Activated CD8-positive, alpha-beta T cell treated with anti-CD3 and anti-CD28 coated beads for 36 hours (primary cell): ENCODE measurements around the gene LRRN2. TPM values are rescaled to one million over a fixed set of nuclear protein-coding genes. Genes with fewer than 3 reads are reported as not detected.

Experiments
- ATAC-seq: fragments of 200-7000 bp; cut with Tn5 transposase; one replicate; pipeline ENCODE4 v1.10.0; 2021; ENCODE audit warnings: mild to moderate bottlenecking, moderate library complexity
- CTCF ChIA-PET: fragments of 350-600 bp; sonication (Branson Sonifier 250); formaldehyde crosslinking; loops from one replicate; lab custom pipeline; 2021; ENCODE audit warnings: antibody characterized with exemption; lab: Charles Lee
- POLR2A ChIA-PET: fragments of 350-600 bp; sonication (Branson Sonifier 250); formaldehyde crosslinking; loops from one replicate; lab custom pipeline; 2021; ENCODE audit warnings: antibody characterized with exemption; lab: Charles Lee
- DNase-seq: peaks from one replicate; pipeline ENCODE4 v3.0.0-alpha.2; 2020
- H3K27ac Mint-ChIP-seq: one replicate; pipeline ENCODE4 v1.8.0; 2021; ENCODE audit warnings: mild to moderate bottlenecking, mixed read lengths
- H3K27me3 Mint-ChIP-seq: one replicate; pipeline ENCODE4 v1.8.0; 2021; ENCODE audit warnings: mixed read lengths
- H3K36me3 Mint-ChIP-seq: one replicate; pipeline ENCODE4 v1.8.0; 2021; ENCODE audit warnings: low read depth, mixed read lengths
- H3K4me1 Mint-ChIP-seq: one replicate; pipeline ENCODE4 v1.8.0; 2021; ENCODE audit warnings: low read depth, mixed read lengths
- H3K4me3 Mint-ChIP-seq: one replicate; pipeline ENCODE4 v1.8.0; 2021; ENCODE audit warnings: mild to moderate bottlenecking, moderate library complexity, mixed read lengths
- H3K9me3 Mint-ChIP-seq: one replicate; pipeline ENCODE4 v1.8.0; 2021; ENCODE audit warnings: mixed read lengths
- intact Hi-C: fragments of 100-400 bp; cut with micrococcal nuclease; formaldehyde crosslinking; loops from one replicate; pipeline ENCODE4 v1.10.0; 2022
- total RNA-seq, 2 experiments: library from RNA; stranded (reverse); gene quantifications; one replicate each; pipeline ENCODE4 v1.2.3, GENCODE V29; 2021
- TF ChIP-seq, protein P1 (sequence below): fragments of 200-600 bp; IDR thresholded peaks from one replicate; pipeline ENCODE4 v1.8.0; 2022; ENCODE audit warnings: antibody characterized with exemption, mild to moderate bottlenecking

Gene LRRN2
- total RNA-seq, 2 experiments from 2014 or later, result not detected

DNA sequence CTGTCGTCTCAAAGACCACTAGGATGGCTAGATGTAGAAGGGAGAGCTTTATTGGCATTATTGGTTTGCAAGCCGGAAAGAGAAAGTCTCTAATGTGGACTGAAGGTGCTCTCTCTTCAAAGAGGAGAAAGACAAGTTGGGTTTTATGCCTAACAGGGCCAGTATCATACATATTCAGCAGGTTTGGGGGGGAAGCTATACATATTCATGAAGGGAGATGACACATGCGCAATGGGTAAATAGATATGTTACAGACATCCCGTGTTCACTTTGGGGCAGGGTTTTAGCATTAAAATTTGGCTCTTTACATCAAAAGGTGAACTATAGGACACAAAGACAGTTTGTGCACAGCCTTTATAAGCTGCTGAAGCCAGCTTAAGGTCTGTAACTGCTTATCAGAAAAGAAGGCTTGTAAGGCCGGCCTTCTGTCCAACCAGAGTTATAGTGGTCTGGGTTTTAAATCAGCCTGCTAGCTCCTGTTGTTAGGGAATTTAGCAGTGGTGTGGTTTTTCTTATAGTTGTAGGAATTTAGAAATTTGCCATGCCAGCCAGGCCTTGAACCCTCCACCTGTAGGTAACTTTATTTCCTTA lies 46.5 kb upstream of the LRRN2 start:
- no peak for ATAC-seq
- Mint-ChIP-seq H3K27ac (no peak overlapping the region), H3K36me3 (no peaks in the 10 kb centered on the region), H3K4me3 (no peak overlapping the region), H3K9me3 (no peaks in the 10 kb centered on the region), H3K4me1 (no peaks in the 10 kb centered on the region), H3K27me3 (peaks cover 8% of the 10 kb centered on the region)
- no peak for DNase-seq
- POLR2A ChIA-PET, result no interaction called here
- TF ChIP-seq, protein P1, sequence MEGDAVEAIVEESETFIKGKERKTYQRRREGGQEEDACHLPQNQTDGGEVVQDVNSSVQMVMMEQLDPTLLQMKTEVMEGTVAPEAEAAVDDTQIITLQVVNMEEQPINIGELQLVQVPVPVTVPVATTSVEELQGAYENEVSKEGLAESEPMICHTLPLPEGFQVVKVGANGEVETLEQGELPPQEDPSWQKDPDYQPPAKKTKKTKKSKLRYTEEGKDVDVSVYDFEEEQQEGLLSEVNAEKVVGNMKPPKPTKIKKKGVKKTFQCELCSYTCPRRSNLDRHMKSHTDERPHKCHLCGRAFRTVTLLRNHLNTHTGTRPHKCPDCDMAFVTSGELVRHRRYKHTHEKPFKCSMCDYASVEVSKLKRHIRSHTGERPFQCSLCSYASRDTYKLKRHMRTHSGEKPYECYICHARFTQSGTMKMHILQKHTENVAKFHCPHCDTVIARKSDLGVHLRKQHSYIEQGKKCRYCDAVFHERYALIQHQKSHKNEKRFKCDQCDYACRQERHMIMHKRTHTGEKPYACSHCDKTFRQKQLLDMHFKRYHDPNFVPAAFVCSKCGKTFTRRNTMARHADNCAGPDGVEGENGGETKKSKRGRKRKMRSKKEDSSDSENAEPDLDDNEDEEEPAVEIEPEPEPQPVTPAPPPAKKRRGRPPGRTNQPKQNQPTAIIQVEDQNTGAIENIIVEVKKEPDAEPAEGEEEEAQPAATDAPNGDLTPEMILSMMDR, result no peak
- CTCF ChIA-PET, result interaction anchor here (1.2 to 4.5 kb wide), 3 partner anchors 14 to 75 kb away, joined by 3 to 33 read pairs (median 3); no protein-coding TSS in a partner anchor
- intact Hi-C loops, result no loop called here

DNA sequence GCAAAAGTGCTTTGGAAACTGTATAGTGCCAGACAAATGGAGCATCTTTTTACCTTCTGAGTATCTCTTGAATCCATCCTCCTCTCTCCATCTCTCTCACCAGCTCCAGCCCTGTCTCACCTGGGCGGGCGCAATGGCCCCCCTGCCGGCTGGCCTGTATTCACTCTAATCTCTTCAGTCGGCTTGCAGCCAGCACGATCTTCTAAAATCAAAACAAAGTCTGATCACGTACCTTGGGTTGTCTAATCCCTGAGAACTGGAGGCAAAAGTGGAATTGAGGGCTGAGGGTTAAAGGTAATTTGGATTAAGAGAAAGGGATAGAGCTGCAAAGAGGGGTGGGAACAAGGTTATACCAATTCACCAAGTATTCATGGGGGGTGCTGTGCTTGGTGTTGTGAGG lies 46.0 kb upstream of the LRRN2 start:
- no peaks in the 10 kb centered on the region for H3K9me3 Mint-ChIP-seq
- peaks cover 11% of the 10 kb centered on the region for H3K27me3 Mint-ChIP-seq
- POLR2A ChIA-PET, result no interaction called here
- no peak for DNase-seq
- CTCF ChIA-PET, result interaction anchor here (1.2 to 4.5 kb wide), 3 partner anchors 15 to 75 kb away, joined by 3 to 33 read pairs (median 3); no protein-coding TSS in a partner anchor
- no peak overlapping the region for H3K4me3 Mint-ChIP-seq
- TF ChIP-seq, protein P1, result no peak
- no peak for ATAC-seq
- no peak overlapping the region for H3K27ac Mint-ChIP-seq
- H3K4me1 Mint-ChIP-seq, result peaks cover under 1% of the 10 kb centered on the region
- intact Hi-C loops, result no loop called here
- no peaks in the 10 kb centered on the region for H3K36me3 Mint-ChIP-seq

DNA sequence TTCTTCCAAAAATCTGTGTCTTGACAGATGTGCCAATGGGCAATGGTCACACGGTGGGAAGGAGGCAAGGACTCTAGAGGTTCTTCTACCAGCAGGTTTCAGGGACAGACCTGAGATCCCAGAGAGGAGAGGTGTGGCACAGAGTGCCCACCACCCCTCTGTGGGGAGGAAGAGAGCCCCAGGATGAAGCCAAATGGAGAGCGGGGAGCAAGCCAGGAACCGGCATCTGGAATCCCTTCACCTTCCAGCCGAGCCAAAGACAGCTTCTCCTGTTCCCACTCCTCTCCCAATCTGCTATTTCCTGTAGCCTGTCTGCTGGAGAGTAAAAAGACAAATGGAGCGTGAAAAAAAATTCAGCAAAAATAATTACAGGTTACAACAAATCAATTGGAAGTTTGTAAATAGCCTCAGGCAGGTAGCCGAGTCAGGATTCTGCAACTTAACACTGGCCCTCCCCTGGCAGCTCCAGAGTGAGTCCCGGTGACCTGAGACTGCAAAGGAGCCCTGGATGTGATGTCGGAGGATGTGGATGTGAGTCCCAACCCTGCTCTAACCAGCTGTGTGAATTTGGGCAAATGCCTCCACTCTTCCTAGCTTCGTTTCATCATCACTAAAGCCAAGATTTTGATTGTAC lies 45.4 kb upstream of the LRRN2 start:
- Mint-ChIP-seq H3K27ac (no peak overlapping the region), H3K4me3 (no peak overlapping the region), H3K27me3 (peaks cover 13% of the 10 kb centered on the region), H3K9me3 (no peaks in the 10 kb centered on the region), H3K36me3 (no peaks in the 10 kb centered on the region), H3K4me1 (peaks cover 3% of the 10 kb centered on the region)
- intact Hi-C loops, result no loop called here
- CTCF ChIA-PET, result interaction anchor here (1.5 to 4.5 kb wide), 2 partner anchors 16 to 76 kb away, joined by 3 to 33 read pairs; no protein-coding TSS in a partner anchor
- ATAC-seq, result no peak
- DNase-seq, result no peak
- POLR2A ChIA-PET, result no interaction called here
- TF ChIP-seq, protein P1, result no peak

DNA sequence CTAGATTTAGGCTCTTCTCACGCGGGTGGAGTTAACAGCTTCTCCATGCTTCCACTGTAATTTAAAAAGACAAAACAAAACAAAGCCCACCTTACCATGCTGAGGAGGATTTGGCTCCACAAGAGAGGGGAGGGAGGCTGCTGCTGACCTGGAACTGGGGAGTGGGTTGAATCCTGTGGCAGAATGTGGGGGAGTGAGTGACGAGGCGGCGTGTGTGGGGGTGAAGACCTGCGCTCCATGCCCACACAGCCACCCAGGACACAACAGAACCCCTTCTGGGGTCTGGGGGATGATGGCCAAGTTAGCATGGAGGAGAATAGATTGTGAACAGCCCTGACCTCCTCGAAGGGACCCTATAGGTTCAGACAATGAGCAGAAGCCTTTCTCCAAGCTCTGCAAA lies 44.0 kb upstream of the LRRN2 start:
- CTCF ChIA-PET, result interaction anchor here (1.0 to 2.4 kb wide), 2 partner anchors 34 to 37 kb away, joined by 3 to 10 read pairs; no protein-coding TSS in a partner anchor
- TF ChIP-seq, protein P1, result no peak
- intact Hi-C loops, result no loop called here
- DNase-seq, result no peak
- Mint-ChIP-seq H3K36me3 (no peaks in the 10 kb centered on the region), H3K27me3 (peaks cover 13% of the 10 kb centered on the region), H3K4me3 (no peak overlapping the region), H3K27ac (no peak overlapping the region), H3K9me3 (no peaks in the 10 kb centered on the region), H3K4me1 (peaks cover 3% of the 10 kb centered on the region)
- no peak for ATAC-seq
- POLR2A ChIA-PET, result no interaction called here

DNA sequence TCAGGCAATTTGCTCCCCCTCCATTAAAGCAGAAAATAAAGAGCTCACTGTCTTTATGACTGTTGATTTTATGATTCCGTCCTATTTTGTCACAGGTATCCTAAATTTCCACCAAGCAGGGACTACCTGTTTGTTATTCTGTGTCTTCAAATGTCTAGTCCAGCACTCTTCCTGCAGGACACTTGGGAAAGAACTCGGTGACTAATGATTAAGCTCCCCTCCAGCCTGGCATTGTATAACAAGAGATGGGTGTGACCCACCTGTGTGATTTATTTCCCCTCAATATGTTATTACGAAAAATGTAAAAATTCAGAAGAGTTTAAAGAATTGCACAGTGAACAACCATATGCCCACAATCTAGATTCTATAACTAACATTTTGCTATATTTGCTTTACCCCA lies 42.9 kb upstream of the LRRN2 start:
- Mint-ChIP-seq H3K4me1 (peaks cover 3% of the 10 kb centered on the region), H3K9me3 (no peaks in the 10 kb centered on the region), H3K4me3 (no peak overlapping the region), H3K36me3 (no peaks in the 10 kb centered on the region), H3K27ac (no peak overlapping the region), H3K27me3 (peaks cover 11% of the 10 kb centered on the region)
- TF ChIP-seq, protein P1, result no peak
- no peak for DNase-seq
- POLR2A ChIA-PET, result no interaction called here
- intact Hi-C loops, result no loop called here
- CTCF ChIA-PET, result interaction anchor here (1.0 to 2.4 kb wide), 3 partner anchors 18 to 38 kb away, joined by 3 to 10 read pairs (median 7); no protein-coding TSS in a partner anchor
- ATAC-seq, result no peak
